LNCaP clone FGC (cell line): ENCODE data around the gene EEFSEC.

Experiments used
- DNase-seq: peaks from one replicate; pipeline ENCODE4 v3.0.0-alpha.2; 2011; ENCODE audit warnings: low read depth
- H3K4me3 ChIP-seq: 2 replicates; pipeline ENCODE4 v1.5.1; 2011; ENCODE audit warnings: mild to moderate bottlenecking, low read depth, low read length, control low read depth
- TF ChIP-seq, protein P1 (sequence below): IDR thresholded peaks from 2 replicates; pipeline ENCODE4 v1.5.1; 2012; ENCODE audit warnings: mild to moderate bottlenecking; ENCODE audit not compliant: control insufficient read depth, insufficient read depth; ENCODE audit errors: extremely low read depth

The EEFSEC gene

GRCh38 chr3:128279601-128279880 lies 126.3 kb downstream of the EEFSEC start:
- no peak overlapping the region for H3K4me3 ChIP-seq
- no peak for DNase-seq
- TF ChIP-seq, protein P1, sequence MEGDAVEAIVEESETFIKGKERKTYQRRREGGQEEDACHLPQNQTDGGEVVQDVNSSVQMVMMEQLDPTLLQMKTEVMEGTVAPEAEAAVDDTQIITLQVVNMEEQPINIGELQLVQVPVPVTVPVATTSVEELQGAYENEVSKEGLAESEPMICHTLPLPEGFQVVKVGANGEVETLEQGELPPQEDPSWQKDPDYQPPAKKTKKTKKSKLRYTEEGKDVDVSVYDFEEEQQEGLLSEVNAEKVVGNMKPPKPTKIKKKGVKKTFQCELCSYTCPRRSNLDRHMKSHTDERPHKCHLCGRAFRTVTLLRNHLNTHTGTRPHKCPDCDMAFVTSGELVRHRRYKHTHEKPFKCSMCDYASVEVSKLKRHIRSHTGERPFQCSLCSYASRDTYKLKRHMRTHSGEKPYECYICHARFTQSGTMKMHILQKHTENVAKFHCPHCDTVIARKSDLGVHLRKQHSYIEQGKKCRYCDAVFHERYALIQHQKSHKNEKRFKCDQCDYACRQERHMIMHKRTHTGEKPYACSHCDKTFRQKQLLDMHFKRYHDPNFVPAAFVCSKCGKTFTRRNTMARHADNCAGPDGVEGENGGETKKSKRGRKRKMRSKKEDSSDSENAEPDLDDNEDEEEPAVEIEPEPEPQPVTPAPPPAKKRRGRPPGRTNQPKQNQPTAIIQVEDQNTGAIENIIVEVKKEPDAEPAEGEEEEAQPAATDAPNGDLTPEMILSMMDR = no peak

- DNase-seq = no peak
- TF ChIP-seq, protein P1 = no peak
- H3K4me3 ChIP-seq = no peak overlapping the region
Observed at GRCh38 chr3:128280481-128281052, 127.3 kb downstream of the EEFSEC start.

- TF ChIP-seq, protein P1 = no peak
- no peak for DNase-seq
- no peak overlapping the region for H3K4me3 ChIP-seq
Observed at GRCh38 chr3:128281056-128281455, 127.8 kb downstream of the EEFSEC start.

DNA sequence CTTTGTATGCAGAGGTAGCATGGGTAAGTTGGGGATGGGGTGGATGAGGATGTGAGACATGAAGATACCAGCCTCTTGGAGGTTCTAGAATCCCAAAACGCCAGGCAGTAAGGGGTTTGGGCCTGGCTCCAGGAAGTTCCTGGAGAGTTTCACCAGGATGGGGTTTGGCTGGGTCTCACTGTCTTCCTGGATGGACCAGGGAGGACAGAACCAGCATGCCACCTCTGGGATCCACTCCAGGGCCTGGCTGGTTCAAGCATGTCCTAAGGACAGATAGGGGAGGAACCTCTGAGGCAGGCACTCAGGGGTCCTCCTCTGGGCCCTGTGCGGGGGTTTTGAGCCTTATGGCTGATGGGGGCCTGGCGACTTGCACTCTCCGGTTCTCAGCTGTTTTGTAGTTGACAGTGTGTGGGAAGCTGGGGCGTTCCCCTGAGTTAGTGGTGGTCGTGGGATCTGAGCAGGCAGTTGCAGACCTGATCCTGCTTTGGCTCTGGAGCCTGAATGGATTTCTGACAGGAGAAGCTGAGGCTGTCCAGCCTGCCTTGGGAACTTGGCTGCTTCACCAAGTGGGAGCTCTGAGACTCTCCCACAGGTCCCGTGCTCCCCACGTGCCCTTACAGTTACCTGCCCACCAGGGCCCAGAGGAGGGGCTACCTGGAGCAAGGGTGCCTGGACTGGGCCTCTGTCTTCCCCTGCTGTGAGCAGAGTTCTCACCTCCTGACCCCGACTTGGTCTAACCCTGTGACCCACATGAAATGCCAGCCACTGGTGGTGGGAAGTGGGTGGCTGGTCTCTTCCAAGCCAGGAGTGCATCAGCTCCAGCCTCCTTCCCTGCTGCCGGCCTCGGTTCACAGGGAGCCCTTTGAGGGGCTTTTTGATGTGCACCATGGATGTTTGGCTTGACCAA lies 128.4 kb downstream of the EEFSEC start:
- H3K4me3 ChIP-seq = no peak overlapping the region
- no peak for DNase-seq
- TF ChIP-seq, protein P1 = no peak

DNA sequence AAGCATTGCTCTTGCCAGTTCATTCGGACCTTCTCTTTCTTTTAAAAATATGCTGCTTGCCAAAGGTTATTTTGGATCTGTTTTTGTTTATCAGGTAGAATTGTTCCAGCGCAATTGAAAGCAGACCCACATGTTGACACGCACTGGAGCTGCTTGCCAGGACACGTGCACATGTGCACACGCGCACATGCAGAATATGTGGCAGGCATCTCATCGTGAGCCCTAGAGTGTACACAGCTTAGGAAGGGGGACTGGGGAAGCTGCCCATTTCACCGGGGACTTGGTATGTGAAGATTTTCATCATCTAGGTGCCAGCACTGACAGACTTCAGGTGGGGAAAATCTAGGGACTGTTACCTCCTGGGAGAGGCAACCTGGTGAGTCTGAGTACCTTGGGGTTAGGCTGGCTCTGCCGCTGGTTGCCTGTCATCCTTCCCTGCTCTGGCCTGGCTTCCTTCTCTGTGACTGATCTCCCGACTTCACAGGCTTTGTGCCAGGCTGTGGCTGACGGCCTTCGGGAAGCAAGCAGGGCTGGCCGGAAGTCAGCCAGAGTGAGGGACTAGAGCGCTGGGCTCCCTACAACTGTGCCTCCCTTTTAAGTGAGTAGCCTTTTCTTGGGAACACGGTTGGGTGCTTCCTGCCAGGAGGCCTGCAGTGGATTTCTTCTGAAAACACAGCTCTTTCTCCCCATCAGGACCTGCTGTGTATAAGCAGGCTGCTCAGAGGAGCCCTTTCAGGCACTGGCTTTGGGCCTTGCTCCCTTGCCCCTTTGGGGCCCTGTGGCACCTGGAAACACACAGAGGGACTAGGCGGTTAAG lies 129.3 kb downstream of the EEFSEC start:
- peak; percentile 70 for DNase-seq
- TF ChIP-seq, protein P1 = no peak
- H3K4me3 ChIP-seq = no peak overlapping the region

DNA sequence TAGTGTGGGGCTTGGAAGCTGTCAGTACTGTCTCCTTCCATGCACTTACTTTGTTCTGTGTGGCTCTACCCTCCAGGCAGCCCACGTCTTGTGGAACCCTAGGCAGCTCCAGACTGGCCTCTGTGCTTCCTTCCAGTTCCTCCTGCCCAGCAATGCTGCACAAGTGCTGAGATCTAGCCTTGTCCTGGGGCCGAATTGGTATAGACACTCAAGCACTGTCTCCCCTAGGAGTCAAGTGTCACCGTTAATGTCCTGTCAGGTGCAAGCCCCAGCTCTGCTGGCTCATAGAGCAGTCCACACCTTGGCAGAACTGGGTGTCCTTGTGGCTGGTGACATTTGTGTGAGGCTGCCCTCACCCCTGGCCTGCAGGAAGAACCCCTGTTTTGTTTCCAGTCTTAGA lies 130.1 kb downstream of the EEFSEC start:
- TF ChIP-seq, protein P1 = no peak
- DNase-seq = no peak
- no peak overlapping the region for H3K4me3 ChIP-seq
